OCI-LY3 (cell line): ENCODE measurements around the gene BICC1.

Experiments used
- H2AFZ ChIP-seq: fragments of 200-600, 300-600 bp; shearing (Covaris generic); 2 replicates; pipeline ENCODE4 v1.6.0; 2014; ENCODE audit warnings: antibody characterized with exemption, low read depth, low read length
- H3K27ac ChIP-seq: fragments of 200-600, 300-600 bp; sonication (generic); 2 replicates; pipeline ENCODE4 v1.5.1; 2014; ENCODE audit warnings: mild to moderate bottlenecking, low read length, moderate library complexity, mixed read lengths
- H3K27me3 ChIP-seq: fragments of 200-600, 300-600 bp; sonication (generic); 2 replicates; pipeline ENCODE4 v1.6.1; 2014; ENCODE audit warnings: low read depth, low read length, mixed read lengths
- H3K36me3 ChIP-seq: fragments of 200-600, 300-600 bp; sonication (generic); replicated peaks from 2 replicates; pipeline ENCODE3; 2014; ENCODE audit warnings: low read depth, low read length, mixed read lengths
- H3K4me1 ChIP-seq: fragments of 300-600, 200-600 bp; sonication (generic); 2 replicates; pipeline ENCODE4 v1.6.1; 2014; ENCODE audit warnings: low read length, mixed read lengths
- H3K4me2 ChIP-seq: fragments of 200-600, 300-600 bp; sonication (generic); 2 replicates; pipeline ENCODE4 v1.6.1; 2014; ENCODE audit warnings: low read length, mixed read lengths
- H3K4me3 ChIP-seq: fragments of 300-600, 200-600 bp; sonication (generic); 2 replicates; pipeline ENCODE4 v1.5.1; 2014; ENCODE audit warnings: antibody characterized with exemption, mild to moderate bottlenecking, low read length, moderate library complexity
- H3K79me2 ChIP-seq: fragments of 300-600, 200-600 bp; shearing (Covaris generic); 2 replicates; pipeline ENCODE4 v1.6.1; 2014; ENCODE audit warnings: mild to moderate bottlenecking, low read length, mixed read lengths
- H3K9ac ChIP-seq: fragments of 300-600, 200-600 bp; shearing (Covaris generic); 2 replicates; pipeline ENCODE4 v1.6.0; 2014; ENCODE audit warnings: mild to moderate bottlenecking, low read length, moderate library complexity
- H3K9me3 ChIP-seq: fragments of 200-600, 300-600 bp; shearing (Covaris generic); 2 replicates; pipeline ENCODE4 v1.6.1; 2014; ENCODE audit warnings: low read length, mixed read lengths; ENCODE audit not compliant: insufficient read depth
- H4K20me1 ChIP-seq: fragments of 200-600, 300-600 bp; sonication (generic); 2 replicates; pipeline ENCODE4 v1.6.1; 2016; ENCODE audit warnings: low read length, mixed read lengths; ENCODE audit not compliant: insufficient read depth
- EZH2phosphoT487 ChIP-seq: fragments of 200-600 bp; shearing (Covaris generic); IDR thresholded peaks from 2 replicates; pipeline ENCODE4 v1.6.1; 2018; ENCODE audit warnings: antibody characterized with exemption, mixed run types, low read depth
- TF ChIP-seq, protein P1 (sequence below): fragments of 200-600, 300-600 bp; sonication (generic); IDR thresholded peaks from 2 replicates; pipeline ENCODE4 v1.5.1; 2014; ENCODE audit warnings: antibody characterized with exemption, low read length, low read depth

BICC1 gene

DNA sequence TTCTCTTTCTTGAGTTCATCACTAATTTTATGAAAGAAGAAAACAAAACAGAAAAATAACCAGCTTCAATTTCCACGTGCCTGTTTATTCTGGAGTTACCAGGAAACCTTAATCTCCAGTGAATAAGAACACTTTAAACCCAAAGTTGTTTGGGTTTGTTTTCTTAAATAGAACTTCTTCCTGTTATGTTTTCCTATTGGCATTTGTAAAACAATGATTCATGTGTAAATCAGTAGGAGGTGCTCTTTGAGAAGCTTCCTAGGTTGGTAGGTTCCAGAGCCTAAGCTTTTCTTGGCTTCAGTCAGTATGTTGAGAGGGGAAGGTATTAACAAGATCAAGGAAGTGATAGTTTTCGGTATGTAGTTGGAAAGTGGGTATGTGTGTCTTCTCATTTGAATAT, 119.0 kb downstream of the BICC1 start:
- H3K4me2 ChIP-seq: no peak overlapping the region

GRCh38 chr10:58632216-58632615, 119.5 kb downstream of the BICC1 start:
- H3K4me3 ChIP-seq: no peak overlapping the region
- H3K9me3 ChIP-seq: no peaks in the 10 kb centered on the region
- no peak overlapping the region for H2AFZ ChIP-seq
- no peaks in the 10 kb centered on the region for H3K79me2 ChIP-seq
- no peaks in the 10 kb centered on the region for H3K27me3 ChIP-seq
- H3K27ac ChIP-seq: no peak overlapping the region
- no peaks in the 10 kb centered on the region for H3K4me1 ChIP-seq
- TF ChIP-seq, protein P1, sequence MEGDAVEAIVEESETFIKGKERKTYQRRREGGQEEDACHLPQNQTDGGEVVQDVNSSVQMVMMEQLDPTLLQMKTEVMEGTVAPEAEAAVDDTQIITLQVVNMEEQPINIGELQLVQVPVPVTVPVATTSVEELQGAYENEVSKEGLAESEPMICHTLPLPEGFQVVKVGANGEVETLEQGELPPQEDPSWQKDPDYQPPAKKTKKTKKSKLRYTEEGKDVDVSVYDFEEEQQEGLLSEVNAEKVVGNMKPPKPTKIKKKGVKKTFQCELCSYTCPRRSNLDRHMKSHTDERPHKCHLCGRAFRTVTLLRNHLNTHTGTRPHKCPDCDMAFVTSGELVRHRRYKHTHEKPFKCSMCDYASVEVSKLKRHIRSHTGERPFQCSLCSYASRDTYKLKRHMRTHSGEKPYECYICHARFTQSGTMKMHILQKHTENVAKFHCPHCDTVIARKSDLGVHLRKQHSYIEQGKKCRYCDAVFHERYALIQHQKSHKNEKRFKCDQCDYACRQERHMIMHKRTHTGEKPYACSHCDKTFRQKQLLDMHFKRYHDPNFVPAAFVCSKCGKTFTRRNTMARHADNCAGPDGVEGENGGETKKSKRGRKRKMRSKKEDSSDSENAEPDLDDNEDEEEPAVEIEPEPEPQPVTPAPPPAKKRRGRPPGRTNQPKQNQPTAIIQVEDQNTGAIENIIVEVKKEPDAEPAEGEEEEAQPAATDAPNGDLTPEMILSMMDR: no peak
- TF ChIP-seq EZH2phosphoT487: no peak
- no peak overlapping the region for H3K9ac ChIP-seq
- no peaks in the 10 kb centered on the region for H4K20me1 ChIP-seq
- H3K36me3 ChIP-seq: no peaks in the 10 kb centered on the region
- H3K4me2 ChIP-seq: no peak overlapping the region

More for the DNA sequence above, 119.0 kb downstream of the BICC1 start:
- no peaks in the 10 kb centered on the region for H3K4me1 ChIP-seq
- H3K36me3 ChIP-seq: no peaks in the 10 kb centered on the region
- H3K9me3 ChIP-seq: no peaks in the 10 kb centered on the region
- H3K9ac ChIP-seq: no peak overlapping the region
- H3K27me3 ChIP-seq: no peaks in the 10 kb centered on the region
- H3K4me3 ChIP-seq: no peak overlapping the region
- no peaks in the 10 kb centered on the region for H4K20me1 ChIP-seq
- H3K79me2 ChIP-seq: no peaks in the 10 kb centered on the region
- TF ChIP-seq EZH2phosphoT487: no peak
- TF ChIP-seq, protein P1: no peak
- no peak overlapping the region for H2AFZ ChIP-seq
- no peak overlapping the region for H3K27ac ChIP-seq

- no peaks in the 10 kb centered on the region for H3K9me3 ChIP-seq
- TF ChIP-seq EZH2phosphoT487: no peak
- TF ChIP-seq, protein P1: no peak
- H3K27ac ChIP-seq: no peak overlapping the region
- no peak overlapping the region for H3K4me2 ChIP-seq
- H3K9ac ChIP-seq: no peak overlapping the region
- H2AFZ ChIP-seq: no peak overlapping the region
- H4K20me1 ChIP-seq: no peaks in the 10 kb centered on the region
- H3K36me3 ChIP-seq: no peaks in the 10 kb centered on the region
- H3K27me3 ChIP-seq: no peaks in the 10 kb centered on the region
- H3K79me2 ChIP-seq: no peaks in the 10 kb centered on the region
- no peaks in the 10 kb centered on the region for H3K4me1 ChIP-seq
- no peak overlapping the region for H3K4me3 ChIP-seq
These were observed 124.7 kb downstream of the BICC1 start for GRCh38 chr10:58637352-58637751.

- TF ChIP-seq, protein P1: no peak
- no peak for TF ChIP-seq EZH2phosphoT487
- no peak overlapping the region for H3K27ac ChIP-seq
- H3K27me3 ChIP-seq: no peaks in the 10 kb centered on the region
- H3K36me3 ChIP-seq: no peaks in the 10 kb centered on the region
- no peak overlapping the region for H3K4me2 ChIP-seq
- H4K20me1 ChIP-seq: no peaks in the 10 kb centered on the region
- no peak overlapping the region for H3K4me3 ChIP-seq
- no peaks in the 10 kb centered on the region for H3K4me1 ChIP-seq
- H3K9me3 ChIP-seq: no peaks in the 10 kb centered on the region
- no peaks in the 10 kb centered on the region for H3K79me2 ChIP-seq
- no peak overlapping the region for H2AFZ ChIP-seq
- H3K9ac ChIP-seq: no peak overlapping the region
These were observed 125.7 kb downstream of the BICC1 start for GRCh38 chr10:58638388-58638787.
